Smooth muscle cell of the pulmonary artery (primary cell): ENCODE measurements around the gene RPL35. TPM values are rescaled to one million over a fixed set of nuclear protein-coding genes. Genes with fewer than 3 reads are reported as not detected.

Experiments
- total RNA-seq: library from RNA; depleted of rRNA; stranded (reverse); fragments of >200 nt; gene quantifications from 2 replicates; pipeline ENCODE4 v1.2.3, GENCODE V29; 2014

RPL35 gene
- total RNA-seq, result 831 and 878 TPM in 2 replicates

GRCh38 chr9:124861342-124862229 is at the start of gene RPL35, which contains the start of gene ARPC5L:
Gene RPL35, minus strand, starts transcription at chr9:124861957. Its CDS starts 45 bp downstream, at chr9:124861912.
Gene ARPC5L, plus strand, starts transcription at chr9:124862130. Its CDS starts 7,161 bp downstream, at chr9:124869291.

DNA sequence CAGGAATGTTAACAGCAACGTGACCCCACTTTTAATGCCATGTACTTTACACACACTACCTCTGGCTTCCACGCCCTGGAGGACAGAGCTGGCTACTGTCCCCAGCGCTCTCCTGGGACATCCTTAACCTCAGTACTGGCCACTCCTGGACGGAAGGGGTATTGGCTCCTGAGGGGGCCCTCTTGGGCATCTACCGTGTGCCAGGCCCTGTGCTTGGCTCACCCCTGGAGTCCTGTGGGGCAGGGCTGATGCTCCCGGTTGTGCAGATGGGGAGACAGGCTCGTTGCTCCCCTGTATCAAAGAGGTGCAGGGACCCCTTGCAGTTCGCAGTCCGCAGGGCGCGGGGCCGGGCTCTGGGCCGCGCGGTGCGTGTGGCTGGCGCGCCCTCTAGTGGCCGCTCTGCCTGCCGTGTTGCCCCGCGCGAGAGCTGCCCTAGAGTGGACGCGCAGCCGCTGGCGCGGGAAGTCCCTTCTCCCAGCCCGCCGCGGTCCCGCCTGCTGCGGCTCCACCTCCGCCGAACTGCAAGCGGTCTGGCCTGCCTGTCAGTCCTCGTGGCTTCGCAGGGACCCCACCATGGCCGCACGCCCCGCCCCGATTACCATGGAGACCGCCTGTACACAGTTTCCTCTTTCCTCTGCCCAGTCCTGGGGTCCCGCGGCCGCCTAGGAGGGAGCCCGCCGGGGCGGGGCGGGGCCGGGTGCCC is 8.8 kb downstream of the RPL35 start, which contains the start of gene WDR38:
Gene WDR38 (plus strand): TSS at position 632 of the 703 bp plus-strand sequence. CDS start 72 bp downstream, outside the sequence.

Other genes with a start within 250 kb of the RPL35 start
- gene NR6A1, start 90.6 kb downstream of the RPL35 start, total RNA-seq, result 0.39 and 0.69 TPM in 2 replicates
- gene OLFML2A, start 84.8 kb downstream of the RPL35 start, total RNA-seq, result 1.3 and 1.6 TPM in 2 replicates
- not detected in 2 replicates for gene WDR38, start 8.5 kb downstream of the RPL35 start, total RNA-seq
- 7.6 and 13.3 TPM in 2 replicates for gene ARPC5L, start 173 bp upstream of the RPL35 start, total RNA-seq
- gene GOLGA1, start 79.1 kb upstream of the RPL35 start, total RNA-seq, result 11.8 and 16.6 TPM in 2 replicates